Activated CD4-positive, alpha-beta T cell treated with anti-CD3 and anti-CD28 coated beads, Interleukin-2, Interleukin-6, amounts not matched to agents 100 ng/mL and 50 ng/mL, durations not matched to agents 16 hours and 8 hours (primary cell): ENCODE data around the gene SCN9A.
A peak's percentile ranks its signal among the peaks of the same experiment; 100 is the strongest.
"Not testable (repeated sequence)": the region's sequence is repeated elsewhere in the genome, so short reads cannot be mapped to it uniquely, and the experiment has no call there.

ENCODE experiments used
- DNase-seq: peaks from one replicate; pipeline ENCODE4 v3.0.0-alpha.2; 2020

SCN9A gene

DNA sequence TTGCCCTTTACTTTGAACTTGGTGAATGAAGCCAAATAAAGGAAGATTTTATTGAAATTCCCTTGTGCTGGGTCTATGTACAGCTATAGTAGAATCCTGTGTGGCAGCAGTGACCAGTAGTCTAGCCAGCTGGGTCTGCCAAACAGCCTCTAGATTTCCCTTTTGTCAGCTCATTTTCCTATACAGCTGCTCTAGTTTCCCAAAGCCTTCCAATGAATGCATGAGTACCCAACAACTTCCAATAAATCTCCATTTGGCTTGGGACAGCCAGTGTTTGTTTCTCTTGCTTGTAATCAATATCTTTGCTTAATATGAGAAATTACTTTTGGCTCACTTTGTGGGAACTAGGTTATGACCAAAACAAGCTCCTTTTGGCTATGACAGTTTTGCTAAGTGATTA, 43.6 kb downstream of the SCN9A start:
- DNase-seq, result no peak

DNA sequence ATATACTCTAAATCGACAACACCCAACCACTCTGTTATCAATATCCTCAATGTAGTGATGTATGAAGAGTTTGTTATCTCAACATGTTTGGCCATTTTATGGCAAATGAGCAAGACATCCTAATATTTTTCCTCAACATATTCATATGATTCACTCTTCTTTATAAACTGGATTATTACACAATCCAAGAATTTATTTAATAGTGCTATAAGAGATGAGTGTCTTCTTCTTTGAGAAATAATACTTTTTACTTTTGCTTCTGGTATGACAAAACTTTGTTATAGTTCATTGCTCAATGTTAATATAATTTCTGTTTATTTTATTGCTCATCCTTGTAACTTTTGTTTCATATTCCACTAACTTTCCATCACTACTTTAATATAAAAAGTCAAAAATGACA, 44.3 kb downstream of the SCN9A start:
- DNase-seq, result no peak

DNA sequence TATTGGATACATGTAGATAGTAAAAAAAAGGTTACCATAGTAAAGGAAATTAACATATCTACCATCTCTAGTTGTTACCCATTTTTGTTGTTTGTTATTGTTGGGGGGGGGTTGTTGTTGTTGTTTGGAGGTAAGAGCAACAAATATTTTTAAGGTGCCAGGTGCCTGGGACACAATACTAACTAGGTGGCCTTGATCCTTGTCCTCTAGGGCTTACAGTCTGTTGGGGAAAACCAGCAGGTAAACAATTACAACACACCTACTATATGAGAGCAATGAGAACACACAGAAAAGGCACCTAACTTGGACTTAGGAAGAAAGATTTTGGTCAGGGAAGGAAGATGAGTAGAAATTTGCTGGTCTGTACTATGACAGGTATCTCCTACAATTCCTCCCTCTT, 46.3 kb downstream of the SCN9A start:
- DNase-seq, result no peak

DNA sequence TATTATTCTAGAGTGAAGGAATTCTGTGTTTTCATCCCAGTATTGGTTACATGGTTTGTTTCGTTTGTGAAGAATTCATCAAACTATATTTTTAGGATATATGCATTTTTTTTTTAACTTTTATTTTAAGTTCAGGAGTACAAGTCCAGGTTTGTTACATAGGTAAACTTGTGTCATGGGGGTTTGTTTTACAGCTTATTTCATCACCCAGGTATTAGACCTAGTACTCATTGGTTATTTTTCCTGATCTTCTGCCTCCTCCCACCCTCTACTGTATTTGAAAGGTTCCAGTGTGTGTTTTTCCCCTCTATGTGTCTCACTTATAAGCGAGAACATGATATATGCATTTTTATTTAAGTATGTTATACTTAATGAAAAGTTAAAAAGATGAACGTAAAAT, 47.6 kb downstream of the SCN9A start:
- DNase-seq, result no peak

DNA sequence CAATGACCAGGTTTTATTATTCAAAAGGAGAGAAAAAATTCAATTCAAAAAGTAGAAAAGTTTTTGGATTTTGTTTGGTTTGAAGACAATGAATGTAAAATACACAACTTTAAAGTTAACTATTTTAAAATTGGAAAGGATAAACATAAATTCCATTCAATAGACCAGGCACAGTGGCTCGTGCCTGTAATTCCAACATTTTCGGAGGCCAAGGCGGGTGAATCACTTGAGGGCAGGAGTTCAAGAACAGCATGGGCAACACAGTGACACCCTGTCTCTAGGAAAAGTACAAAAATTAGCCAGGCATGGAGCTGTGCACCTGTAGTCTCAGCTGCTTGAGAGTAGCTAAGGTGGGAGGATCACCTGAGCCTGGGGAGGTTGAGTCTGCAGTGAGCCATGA, 54.7 kb downstream of the SCN9A start:
- no peak for DNase-seq

DNA sequence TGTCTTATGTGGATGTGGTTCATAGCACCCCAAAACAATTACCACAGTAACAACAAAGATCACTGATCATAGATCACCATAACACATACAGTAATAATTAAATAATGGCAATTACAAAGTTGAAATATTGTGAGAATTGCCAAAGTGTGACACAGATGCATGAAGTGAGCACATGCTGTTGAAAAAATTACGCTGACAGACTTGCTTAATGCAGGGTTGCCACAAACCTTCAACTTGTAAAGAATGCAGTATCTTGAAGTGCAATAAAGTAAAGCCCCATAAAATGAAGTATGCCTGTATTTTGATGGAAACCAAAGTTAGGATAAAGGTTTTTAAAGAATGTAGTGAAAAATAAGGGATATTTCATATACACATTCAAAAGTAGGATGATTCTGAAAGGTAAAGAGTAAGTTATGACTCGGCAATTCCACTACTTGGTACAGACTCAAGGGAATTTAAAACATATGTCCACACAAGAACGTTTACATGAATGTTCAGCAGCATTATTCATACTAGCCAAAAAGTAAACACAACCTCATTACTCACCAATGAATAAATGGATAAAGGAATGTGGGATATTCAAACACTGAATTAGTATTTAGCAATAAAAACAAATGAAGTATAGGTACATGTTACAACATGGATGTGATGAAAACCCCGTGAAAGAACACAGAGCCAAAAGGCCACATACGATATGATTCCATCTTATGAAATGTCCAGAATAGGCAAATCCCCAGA, 61.6 kb downstream of the SCN9A start:
- no peak for DNase-seq

DNA sequence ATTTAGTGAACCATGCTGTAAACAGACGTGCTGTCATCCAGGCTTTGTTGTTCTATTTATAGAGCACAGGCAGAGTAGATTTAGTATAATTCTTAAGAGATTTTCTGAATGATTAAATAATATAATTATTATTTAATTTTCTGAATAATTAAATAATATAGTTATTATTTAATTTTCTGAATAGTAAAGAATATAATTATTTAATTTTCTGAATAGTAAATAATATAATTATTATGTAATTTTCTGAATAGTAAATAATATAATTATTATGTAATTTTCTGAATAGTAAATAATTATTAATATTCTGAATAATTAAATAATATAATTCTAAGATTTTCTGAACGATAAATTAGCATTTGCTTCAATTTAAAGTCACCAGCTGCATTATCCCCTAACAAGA, 62.9 kb downstream of the SCN9A start:
- DNase-seq, result not testable (repeated sequence)

DNA sequence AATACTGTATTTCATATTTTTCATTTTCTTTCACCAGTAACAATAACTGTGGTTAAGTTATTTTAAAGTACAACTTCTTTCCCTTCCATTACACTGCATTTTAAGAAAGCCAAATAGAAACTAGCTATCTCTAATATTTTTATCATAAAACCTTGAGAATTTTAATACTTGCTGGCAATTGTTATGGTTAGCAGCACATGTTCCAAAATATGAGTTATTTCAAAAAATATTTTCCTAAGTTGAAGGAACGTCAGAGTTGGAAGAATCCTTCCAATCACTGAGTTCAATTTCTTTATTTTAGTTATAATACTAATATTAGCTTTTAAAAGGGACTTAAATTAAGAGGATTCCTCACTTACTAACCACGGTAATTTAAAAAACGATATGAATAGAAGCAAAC, 68.4 kb downstream of the SCN9A start:
- DNase-seq, result no peak

DNA sequence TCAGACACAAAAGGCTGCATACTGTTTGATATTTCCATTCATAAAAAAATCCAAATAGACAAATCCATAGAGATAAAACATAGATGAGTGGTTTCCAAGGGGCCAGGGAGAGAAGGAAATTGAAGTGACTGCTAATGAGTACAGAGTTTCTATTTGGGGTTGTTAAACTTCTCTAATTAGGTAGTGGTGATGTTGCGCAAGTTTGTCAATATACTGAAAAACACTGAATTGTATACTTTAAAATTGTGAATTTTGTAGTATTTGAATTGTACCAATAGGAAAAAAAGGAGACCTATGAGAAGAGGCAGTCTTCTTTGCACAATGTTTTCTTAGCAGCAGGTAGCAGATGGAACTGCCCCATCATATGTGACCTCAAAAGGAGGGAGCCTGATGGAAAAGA, 71.1 kb downstream of the SCN9A start:
- no peak for DNase-seq

DNA sequence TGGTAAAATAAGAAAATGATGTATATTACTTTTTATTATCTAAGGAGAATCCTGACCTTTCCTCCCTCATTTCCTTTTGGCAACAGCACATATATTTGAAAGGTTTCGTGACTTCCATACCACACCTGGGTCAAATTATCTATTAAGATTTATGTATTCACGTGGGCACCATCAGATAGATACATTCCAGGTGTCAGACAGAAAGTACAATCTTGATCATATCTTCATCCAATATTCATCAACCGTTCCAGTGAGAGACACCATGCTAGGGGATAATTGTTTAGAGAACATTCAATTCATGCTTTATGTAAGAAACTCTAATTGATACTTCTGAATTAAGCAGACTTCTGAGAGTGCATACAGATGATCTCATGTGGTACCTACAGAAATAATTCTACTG, 73.7 kb downstream of the SCN9A start:
- no peak for DNase-seq

DNA sequence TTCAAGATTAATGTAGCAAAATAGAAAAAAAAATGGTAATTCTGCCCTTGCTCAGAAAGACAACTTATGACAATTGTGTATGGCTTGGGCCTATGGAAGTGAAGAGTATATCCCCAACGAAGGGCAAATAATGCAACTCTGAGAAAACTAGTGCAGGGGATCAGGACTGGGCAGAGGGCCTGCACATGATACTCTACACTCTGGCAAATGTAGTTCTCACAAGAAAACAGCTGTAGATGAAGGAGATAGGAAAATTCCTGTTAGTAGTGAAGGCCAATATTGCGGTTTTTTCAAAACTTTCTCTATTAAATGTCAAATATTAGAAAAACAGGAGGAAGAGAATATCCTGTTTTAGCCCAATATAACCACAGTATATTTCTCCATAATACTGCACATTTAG, 77.8 kb downstream of the SCN9A start:
- DNase-seq, result no peak

DNA sequence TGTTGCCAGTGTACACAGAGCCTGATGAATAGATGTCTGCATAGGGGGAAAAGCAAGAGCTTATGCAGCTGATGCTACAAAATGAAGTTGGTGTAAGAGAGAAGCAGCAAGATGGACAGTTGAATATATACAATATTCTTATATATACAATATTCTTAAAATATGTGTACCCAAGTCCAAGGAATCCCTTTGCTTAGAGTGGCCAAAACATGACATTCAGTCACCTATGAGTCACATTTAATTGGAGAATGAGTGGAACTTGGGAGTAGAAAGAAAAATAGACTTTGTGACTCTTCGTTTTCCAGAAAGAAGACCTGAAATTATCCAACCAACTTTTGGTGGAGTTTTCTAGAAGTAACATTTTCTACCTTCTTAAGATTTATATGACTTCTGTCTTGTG, 81.8 kb downstream of the SCN9A start:
- no peak for DNase-seq

DNA sequence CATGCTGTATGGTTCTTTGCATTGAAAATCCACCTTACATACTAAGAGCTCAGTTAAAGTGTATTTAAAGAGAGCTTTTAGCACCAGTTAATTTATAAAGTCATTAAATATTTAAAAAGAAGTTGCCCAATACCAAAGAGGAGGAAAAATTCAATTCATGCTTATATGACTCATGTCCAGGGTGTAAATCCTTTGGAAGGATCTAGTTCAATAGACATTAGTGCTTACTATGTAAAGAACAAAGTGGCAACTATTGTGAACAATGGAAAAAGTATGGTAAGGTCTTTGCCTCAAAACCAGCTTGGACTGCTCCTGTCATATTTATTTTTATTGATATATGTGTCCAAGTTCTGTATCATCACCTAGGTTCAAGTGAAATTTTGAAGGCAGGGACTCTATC, 90.5 kb downstream of the SCN9A start:
- no peak for DNase-seq

DNA sequence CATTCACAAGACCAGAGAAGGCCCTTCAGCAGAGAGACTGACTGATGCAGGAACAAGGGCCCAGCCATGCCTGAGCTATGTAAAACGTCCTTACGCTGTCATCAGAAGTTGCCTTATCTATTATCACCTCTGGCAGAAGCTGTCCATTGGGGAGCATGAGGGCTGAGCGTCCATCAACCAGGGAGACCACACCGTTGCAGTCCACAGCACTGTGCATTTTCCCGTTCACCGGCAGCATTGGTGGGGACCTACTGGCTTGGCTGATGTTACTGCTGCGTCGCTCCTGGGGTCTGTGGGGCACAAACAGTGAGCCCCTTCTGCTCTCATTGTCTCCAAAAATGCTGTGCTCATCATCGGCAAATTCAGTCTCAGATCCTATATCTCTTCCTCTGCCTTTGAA, 91.4 kb downstream of the SCN9A start:
- no peak for DNase-seq

DNA sequence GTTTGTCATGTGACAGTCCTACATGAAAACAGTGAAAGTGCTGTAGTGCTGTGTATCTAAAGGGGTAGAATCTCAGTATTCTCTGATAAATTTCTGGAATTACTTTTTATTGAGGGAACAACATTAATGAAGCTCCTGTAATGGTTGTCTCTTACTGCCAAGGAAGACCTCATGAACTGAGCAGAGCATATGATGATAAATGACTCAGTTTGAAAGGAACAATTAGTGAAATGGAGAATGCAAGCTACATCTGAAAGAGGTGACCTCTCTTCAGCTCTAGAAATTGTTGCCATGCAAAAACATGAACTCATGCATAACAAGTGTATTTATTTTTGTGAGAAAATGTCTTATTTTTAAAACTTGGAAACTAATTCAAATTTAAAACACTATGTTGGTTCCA, 93.6 kb downstream of the SCN9A start:
- DNase-seq, result no peak

DNA sequence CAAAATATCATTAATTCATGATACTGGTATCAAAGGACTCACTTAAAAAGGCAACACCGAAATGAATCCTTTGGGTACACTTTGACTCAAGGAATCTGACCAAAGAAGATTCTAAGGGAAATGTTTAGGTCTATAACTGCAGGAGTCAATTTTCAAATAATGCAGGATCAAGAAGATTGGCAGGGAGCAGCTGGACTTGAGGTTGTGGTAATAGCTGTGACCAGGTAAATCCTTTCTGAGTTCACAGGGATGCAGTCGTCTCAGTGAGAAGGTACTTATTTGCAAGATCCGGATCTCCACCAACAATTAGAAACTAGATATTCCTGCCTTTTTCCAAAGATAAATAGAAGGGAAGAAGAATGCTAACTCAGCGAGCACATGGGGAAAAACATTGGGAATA, 96.9 kb downstream of the SCN9A start:
- no peak for DNase-seq

DNA sequence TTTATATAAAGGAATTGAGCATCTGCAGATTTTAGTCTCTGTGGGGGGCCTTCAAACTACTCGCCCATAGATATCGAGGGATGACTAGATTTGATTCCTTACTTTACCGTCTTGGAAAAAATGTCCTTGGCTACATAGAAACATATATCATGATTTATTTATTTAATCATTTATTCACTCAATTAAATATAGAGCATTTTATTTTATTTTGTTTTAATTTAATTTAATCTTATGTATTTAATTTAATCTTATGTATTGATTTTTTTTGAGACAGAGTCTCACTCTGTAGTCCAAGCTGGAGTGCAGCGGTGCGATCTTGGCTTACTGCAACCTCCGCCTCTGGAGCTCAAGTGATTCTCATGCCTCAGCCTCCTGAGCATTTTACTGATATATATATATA, 105.4 kb downstream of the SCN9A start:
- DNase-seq, result no peak

DNA sequence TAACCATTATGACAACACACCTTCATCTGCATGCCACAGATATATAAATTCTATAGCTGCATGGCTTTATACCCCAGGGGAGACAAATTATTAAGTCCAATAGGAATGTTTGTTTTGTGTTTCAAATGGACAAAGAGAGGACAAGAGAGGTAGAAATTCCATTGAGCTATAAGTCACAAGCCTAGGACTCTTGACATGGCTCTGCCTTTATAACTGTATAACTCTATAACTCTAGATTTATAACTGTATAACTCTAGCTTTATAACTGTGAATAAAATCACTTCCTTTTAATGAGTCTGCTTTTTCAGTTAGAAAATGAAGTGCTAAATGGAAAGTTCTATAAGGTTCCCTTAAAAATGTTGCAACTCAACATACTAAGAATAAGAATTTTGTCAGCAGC, 106.4 kb downstream of the SCN9A start:
- DNase-seq, result no peak

DNA sequence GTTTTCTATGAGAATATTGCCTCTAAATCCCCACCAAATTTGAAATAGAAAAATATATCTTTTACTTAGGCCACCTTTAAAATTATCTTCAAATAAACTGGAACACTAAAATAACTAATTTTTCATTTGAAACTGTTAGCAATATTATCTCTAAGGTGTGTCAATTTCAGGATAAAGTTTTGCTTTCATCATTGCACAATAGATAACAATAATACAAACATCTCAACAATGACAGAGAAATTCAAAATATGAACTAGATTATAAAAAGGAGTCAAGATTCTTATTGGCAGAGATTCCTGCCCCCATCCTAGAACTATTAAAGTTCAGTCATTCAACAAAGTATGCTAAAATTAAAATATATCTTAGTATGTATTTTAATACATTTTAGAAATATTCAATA, 117.9 kb downstream of the SCN9A start:
- no peak for DNase-seq

DNA sequence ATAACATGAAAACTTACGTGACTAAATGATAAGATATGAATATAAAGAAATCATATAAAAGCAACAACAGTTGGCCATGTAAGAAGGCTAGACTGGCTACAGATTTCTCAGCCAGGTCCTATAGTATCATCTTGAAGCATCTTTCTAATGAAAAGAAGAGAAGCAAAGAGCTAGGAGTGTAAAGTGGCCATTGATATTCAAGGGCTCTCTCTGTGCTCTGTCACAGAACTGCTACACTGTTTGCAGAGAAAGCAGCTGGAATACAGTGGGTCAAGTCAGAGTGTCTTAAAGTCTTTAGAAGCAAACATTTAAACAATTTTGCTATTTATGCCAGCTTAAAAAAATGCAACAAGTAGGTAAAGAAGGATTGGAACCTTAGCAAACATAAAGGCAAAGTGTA, 118.8 kb downstream of the SCN9A start:
- DNase-seq, result no peak

DNA sequence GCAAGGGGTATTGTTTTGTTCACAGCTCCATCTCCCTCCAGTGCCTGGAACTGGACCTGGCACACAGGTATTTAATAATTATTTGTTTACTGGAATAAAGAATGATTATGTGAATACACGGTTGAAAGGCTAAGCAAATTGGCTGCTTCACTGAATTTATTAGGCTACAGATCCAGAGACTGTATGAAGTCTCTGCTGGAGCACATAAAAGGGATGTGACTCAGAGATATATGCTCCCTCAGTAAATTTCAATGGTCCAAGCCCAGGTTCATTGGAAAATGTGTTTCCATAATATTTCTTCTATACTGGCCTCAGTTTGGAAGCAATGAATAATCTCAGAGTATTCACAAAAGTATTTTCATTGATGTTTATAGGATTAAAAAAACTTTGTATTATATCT, 126.4 kb downstream of the SCN9A start:
- no peak for DNase-seq

DNA sequence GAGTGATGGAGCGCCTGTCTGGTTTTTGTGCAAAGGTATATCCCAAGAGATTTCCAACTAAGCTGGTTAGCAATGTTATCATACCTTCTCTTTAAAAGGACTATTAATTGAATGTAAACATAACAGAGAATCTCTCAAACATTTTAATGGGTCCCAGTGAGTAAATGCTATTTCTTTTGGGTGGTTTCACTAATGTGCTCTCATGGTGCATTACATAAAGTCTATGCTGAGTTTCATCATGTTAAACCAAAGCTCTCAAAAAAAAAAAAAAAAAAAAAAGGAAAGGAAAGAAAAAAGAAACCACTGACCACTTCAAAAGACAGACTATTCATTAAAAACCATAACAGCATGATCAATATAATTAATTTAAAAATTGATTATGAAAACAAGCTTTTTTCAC, 128.8 kb downstream of the SCN9A start:
- DNase-seq, result no peak

DNA sequence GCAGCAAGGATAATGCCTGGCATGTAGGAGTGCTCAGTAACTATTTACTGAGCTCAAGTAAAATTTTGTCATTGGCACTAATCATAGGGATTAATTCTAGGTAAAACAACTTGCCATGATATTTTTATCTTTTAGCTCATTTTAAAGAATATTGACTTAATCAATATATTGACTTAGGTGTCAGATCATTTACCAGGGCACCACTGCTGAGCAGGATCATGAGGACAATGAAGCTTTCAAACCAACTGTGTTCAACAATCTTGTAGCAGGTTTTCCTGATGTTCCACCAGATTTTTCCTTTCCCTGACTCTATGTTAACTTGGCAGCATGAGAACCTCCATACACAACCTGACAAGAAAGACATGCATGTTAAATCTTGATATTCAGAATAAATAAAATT, 133.4 kb downstream of the SCN9A start:
- no peak for DNase-seq

DNA sequence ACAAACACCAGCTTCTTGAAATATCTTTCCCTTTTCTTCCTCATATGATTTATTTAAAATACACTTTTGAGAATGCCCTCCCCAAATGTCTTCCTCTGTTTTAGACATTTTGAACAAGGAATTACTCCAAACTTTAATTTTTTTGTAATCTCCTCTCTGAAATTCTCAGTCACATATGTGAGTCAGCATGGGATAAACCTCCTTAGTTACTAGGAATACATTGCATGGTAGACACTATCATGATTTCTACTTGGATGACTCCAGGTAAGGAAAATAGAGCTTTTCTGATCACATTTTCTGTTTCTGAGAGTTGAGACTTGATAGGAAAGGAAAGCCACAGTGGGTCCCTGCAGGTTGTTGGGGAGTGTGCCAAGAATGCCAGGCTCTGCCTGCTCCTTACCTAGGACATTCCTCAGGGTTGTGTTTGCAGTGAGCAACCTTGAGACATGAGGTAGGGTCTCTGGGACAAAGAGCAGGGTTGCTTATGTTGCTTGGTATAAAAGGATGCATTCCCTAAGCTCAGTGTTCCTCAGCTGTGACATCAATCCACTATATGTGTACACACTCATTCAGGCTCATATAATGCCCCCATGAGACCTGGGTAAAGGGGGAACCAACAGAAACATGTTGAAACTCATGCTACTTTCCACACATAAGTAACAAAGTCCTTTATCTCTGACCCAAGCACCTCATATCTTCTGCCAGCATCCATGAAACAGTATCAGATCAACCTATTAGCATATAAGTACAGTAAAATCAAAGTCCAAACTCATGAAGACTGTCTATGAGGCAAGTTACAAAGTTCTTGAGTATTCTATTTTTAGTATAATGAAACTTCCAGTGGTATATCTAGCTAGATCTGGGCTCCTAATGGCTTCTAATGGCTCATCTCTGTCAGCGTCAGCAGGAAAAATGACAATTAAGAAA, 135.1 kb downstream of the SCN9A start:
- no peak for DNase-seq

DNA sequence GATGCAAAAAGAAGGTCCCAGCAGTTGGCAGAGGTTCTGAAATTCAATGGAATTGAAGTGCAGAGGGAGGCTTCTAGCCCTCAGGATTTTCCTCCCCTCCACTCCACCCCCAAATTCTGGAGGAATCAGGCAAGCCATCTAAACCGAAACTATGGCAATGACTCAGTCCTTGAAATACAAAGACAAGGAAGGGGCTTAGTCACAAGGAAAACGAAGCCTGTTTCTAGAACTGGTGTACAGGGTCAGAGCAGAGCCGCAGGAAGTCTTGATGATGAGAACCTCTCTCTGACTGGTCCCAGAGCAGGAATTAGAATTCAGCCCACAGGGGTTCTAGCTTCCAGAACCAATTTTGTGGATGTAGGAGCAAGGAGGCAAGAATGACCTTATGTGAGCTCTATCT, 136.2 kb downstream of the SCN9A start:
- peak; percentile 0 for DNase-seq
